GM18909 (cell line): ENCODE data around the gene VPS13D.
"Not testable (repeated sequence)": the region's sequence is repeated elsewhere in the genome, so short reads cannot be mapped to it uniquely, and the experiment has no call there.

ENCODE experiments used
- ATAC-seq: cut with Tn5 transposase; IDR thresholded peaks from one replicate; pipeline ENCODE4 v1.9.1; 2021; ENCODE audit warnings: mild to moderate bottlenecking; ENCODE audit not compliant: unreplicated experiment, poor library complexity

VPS13D gene

DNA sequence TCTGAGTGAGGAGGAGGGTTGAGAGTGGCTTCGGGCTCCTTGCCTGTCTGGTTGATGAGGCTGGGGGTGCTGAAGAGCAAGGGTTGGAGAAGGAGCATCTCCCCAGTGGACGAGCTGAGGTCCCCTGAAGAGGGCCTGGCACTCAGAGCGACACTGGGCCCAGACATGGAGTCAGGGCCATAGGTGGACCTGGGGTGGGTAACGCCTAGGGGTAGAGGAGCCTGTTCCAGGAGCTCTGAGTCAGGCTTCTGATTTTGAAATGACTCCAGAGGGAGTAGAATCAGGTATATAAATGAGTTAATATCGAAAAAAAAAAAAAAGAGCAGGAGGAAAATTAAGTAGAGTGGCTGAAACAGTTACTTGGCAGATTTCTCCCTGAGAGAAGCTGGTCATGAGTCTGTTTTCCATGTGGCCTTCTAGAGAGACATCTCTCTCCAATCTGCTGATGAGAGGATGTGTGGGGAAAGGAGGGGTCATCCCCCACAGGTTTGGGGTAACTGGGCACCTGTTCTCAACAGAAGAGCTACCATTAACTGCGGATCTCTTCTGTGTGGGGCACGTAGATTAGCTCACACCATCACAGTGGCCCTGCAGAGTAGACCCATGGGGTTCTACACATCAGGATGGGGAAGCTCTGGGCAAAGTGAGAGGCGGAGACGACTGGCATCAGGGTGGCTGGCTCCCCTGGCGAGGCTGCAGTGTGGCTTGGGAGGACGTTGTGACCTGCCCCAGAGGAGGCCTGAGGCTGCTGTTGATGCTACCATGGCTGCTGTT lies 272.7 kb downstream of the VPS13D start:
- ATAC-seq, result no peak

- ATAC-seq, result no peak
These were observed 273.9 kb downstream of the VPS13D start for GRCh38 chr1:12503709-12504108.

DNA sequence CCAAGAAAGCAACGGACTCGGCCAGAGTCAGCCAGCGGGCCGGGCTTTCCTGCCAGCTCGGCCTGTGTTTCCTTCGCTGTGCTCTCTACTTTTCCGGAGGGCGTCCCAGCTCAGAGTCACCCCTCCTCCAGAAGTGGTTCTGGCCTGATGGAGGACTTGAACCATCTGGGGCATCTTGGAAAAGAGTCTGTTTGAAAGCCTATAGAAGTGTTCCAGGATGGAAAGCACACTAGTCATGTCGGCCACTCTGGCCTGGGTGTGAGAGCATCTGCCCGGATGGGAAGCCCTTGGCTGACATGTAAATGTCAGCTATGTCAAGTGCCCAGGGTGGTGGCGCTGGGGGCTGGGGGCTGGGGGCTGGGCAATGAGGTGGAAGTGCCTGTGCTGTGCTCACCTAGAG lies 274.8 kb downstream of the VPS13D start:
- ATAC-seq, result no peak

DNA sequence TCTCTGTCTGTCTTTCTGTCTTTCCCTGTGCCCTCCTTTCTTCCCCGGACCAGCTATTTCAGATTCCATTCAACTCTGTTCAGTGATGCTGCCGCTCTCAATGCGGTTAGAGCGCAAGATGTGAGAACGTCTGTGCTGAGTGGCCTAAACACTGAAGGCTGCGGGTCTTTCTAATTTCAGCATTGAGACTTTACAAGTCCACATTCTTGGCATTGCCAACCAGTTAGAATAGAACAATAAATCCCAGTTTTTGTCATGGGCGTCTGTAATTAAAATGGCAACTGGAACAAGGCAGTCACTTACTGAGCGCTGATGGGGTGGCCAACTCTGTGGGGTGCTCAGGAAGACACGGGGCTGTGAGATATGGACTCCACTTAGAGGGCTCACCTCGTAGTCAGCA lies 275.4 kb downstream of the VPS13D start:
- ATAC-seq, result no peak

DNA sequence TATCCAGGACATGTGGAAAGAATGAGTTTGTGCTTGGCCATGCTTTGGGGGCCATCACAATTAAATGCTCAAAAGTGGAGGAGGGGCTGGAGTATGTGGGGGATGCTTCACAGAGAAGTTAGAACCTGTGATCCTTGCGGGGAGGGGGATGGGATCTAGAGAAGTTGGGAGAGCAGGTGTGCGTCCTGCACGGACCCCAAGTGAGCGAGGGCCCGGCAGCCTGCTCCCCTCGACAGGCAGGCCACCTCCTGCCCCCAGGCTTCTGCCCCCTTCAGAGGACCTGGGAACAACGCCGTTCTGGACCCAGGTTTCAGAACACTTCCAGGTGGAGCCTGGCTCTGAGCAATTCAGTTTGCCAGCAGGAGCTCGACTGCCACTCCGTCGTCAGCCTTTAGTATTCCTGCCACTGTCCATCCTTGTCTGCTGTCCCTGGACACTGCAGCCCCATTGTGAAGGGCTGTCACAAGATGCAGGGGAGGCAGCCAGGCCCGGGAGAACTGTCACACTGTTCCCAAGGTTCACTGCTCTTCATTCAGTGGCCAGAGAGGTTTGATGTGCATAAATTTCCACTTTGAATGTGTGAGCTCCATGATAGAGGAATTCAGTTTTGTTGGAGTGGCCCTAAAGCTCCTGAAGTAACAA lies 275.9 kb downstream of the VPS13D start:
- no peak for ATAC-seq

DNA sequence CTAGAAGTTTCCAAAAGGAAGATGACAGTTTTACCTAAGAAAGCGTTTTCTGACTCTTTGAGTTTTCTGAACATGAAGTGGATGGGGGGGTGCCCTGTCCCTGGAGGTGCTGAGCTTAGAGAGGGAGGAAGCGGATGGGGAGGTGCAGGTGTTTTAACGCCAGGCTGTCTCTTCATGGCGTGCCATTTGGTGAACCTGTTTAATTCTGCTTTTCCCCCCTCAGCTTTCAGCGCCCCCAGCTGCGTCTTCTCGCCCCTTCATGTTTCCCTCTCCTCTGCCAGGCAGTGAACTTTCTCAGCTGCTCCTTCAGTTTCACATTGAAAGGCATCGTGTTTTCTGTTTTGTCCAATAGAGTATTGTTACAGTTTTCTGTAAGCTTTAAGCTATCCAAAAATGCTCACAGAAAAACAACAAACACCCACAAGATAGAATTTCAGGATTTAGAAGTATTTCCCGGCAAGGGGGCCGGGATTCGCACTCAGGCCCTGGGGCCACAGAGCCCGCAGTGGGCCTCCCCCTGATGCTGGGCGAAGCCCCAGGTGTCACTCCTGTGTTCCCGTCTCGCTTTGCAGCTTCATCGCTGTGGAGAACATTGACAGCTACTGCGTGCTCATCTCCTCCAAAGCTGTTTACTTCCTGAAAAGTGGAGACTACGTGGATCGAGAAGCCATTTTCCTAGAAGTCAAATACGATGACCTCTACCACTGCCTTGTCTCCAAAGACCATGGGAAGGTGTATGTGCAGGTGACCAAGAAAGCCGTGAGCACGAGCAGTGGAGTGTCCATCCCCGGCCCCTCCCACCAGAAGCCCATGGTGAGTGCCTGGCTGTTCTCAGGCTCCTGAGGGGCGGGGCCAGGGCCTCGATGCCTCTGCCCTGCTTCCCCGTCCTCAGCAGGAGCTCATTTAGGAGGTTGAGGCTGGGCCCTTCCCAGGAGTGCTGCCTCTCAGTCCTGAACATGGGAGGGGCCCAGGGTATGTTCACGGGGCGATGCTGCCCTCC lies 276.8 kb downstream of the VPS13D start:
- no peak for ATAC-seq

DNA sequence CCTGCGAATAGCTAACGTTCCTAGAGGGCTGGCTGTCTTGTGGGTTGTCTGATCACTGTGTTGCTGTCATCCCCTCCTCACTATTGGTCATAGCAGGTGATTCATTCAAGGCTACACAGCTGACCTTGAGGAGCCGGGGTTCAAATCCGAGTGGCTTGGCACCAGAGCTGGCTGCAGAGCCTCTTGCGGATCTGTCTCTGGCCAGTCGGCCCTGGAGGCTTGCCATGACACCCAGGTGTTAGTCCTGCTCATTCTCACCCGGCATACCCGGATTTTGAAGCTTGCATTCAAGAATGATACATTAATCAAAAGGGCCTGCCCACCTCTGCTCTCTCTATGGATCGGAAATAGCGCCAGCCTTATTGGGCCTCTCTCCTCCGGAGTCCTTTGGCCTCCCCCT lies 277.8 kb downstream of the VPS13D start:
- no peak for ATAC-seq

DNA sequence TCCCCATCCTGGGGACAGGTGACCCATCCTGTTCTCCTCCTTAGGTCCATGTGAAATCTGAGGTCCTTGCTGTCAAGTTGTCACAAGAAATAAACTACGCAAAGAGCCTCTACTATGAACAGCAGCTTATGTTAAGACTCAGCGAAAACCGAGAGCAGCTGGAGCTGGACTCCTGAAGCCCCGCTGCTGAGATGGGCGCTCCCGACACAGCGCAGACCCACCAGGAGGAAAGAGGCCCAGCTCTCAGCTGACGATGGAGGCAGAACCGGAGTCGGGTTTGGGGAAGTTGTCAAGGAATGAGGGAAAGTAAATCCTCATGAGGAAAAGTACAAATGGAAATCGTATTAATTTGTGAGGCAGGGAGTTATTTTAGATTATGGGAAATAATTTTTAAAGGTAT lies 279.0 kb downstream of the VPS13D start:
- no peak for ATAC-seq

- ATAC-seq, result no peak
These were observed 281.3 kb downstream of the VPS13D start for GRCh38 chr1:12511128-12511484.

- ATAC-seq, result no peak
These were observed 282.0 kb downstream of the VPS13D start for GRCh38 chr1:12511516-12512468.

DNA sequence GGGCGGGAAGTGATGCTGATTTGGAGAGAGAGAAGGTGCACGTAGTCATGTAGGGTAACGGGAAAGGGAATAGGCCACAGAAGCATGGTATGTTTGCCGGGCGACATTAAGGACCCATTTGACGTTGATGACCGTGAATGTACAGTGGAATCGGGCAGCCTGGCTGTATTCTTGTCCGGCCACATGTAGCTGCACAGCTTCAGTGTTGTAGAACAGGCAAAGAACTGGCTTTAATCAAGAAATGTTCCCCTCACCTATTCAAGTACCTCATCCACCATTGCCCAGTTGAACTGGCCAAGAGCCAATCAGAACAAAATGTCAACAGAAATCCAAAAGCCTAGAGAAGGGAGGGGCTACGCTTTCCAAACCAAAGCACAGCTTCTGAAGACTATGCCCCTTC lies 283.4 kb downstream of the VPS13D start:
- ATAC-seq, result no peak

GRCh38 chr1:12514590-12514989 lies 284.8 kb downstream of the VPS13D start:
- no peak for ATAC-seq

GRCh38 chr1:12515234-12515633 lies 285.4 kb downstream of the VPS13D start:
- no peak for ATAC-seq

DNA sequence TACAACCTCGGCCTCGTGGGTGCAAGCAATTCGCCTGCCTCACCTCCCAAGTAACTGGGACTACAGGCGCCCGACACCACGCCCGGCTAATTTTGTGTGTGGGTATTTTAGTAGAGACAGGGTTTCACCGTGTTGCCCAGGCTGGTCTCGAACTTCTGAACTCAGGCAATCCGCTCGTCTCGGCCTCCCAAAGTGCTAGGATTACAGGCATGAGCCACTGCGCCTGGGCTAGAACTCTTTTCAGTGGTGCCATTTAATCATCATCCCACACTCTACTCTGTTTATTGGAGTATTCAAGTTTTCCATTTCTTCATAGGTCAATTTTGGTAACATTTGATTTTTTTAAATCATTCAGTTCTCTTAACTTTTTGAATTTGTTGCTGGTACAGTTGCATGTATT lies 286.9 kb downstream of the VPS13D start:
- ATAC-seq, result no peak

DNA sequence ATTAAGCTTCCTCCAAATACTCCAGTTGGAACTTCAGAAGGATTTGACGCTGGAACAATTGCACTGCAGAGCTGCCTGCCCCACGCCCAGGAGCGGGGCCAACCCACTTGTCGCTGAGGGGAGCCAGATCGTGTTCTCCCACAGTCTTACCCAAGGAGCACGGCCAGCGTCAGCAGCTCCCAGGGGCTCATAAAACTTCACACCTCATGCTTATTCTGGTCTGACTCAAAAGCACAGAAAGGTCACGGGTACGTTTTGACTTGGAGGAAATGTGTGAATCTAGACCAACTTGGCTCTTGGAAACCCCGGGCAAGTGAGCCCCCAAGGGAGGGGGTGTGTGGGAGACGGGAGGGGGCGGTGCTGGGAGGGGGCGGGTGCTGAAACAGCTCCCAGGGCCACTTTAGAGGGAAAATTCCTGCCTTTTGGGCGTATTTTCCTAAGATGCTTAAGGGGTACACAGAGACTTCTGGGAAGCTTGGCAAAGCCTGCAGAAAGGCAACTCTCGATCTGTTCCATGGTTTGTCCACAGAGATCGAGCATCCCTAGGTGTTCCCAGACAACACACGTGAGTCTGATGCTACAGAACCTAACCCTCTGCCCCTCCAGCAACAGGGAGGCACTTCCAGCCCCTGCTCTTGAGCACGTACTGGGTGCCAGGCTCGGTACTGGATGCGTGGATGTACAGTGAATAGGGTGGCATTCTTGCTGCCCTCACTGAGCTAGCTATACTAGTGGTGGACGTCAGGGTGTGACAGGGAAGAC lies 289.3 kb downstream of the VPS13D start:
- no peak for ATAC-seq

DNA sequence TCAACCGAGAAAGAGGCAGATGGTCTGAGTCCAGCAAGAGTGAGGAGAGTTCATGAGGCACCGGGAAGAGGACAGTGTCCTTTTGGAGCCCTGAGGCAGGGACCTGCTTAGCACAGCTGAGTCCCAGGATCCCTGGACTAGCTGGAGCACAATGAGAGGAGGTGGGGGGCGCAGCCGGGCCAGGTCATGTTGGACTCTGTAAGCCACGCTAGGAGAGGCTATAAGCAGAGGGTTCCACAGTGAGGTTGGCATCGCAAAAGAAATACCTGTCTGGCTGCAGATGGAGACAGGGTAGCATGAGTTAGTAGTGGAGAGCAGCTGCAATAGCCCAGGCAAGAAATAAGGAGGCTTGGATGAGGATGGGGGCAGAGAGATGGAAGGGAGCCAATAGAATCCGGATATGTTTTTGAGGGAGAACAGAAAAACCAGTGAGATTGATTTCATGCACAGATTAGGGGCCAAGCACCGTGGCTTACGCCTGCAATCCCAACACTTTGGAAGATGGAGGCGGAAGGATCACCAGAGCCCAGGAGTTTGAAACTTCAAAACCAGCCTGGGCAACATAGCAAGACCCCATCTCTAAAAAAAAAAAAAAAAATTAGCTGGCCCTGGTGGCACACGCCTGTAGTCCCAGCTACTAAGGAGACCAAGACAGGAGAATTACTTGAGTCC lies 290.0 kb downstream of the VPS13D start:
- ATAC-seq, result no peak

GRCh38 chr1:12521096-12521495 lies 291.3 kb downstream of the VPS13D start:
- no peak for ATAC-seq

GRCh38 chr1:12522780-12523179 lies 292.9 kb downstream of the VPS13D start:
- ATAC-seq, result not testable (repeated sequence)

DNA sequence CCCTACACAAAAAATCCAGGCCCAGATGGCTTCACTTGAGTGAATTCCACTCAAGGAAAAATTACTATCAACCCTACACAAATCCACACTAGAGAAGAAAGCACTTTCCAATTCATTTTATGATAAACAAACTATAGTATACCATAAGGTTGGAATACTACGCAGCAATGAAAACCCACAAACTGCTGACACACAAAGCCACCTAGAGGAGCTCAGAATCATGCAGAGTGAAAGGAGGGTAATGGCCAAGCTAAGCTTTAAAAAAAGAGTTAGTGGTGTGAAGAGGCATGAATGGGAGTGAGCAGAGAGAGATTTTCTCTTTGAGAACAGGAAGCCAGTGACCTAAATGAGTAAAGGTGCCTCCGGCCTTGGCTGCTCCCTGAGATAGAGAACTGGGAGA lies 294.4 kb downstream of the VPS13D start:
- no peak for ATAC-seq
